Measurements from ENCODE around the gene NT5DC4.
"Not testable (repeated sequence)": the region's sequence is repeated elsewhere in the genome, so short reads cannot be mapped to it uniquely, and the experiment has no call there.

Gene NT5DC4

DNA sequence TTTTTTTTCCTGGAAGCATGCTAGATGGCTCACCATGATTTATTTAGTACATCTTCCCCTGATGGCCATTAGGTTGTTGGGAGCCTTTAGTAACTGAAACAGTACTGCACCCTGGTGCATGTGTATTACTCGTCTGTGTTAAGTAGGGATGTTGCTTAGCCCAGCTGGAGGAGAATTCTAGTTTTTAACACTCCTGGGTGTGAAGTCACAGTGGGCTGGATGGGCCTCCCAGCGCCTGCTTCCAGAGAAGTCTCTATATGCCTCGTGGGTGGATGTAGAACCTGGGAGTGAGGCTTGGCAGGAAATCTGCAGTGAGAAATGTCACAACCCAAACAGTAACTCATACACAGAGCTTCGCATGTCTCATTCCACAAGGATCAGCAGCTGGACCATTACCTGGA lies 28.9 kb upstream of the NT5DC4 start:
- Mint-ChIP-seq H3K4me3 (no peak overlapping the region), H3K9me3 (no peaks in the 10 kb centered on the region), H3K4me1 (peaks cover 36% of the 10 kb centered on the region), H3K27ac (peak overlapping the region; percentile 62), H3K36me3 (no peaks in the 10 kb centered on the region), H3K27me3 (no peaks in the 10 kb centered on the region)
- ATAC-seq = no peak

GRCh38 chr2:112692495-112692911 lies 28.3 kb upstream of the NT5DC4 start:
- no peaks in the 10 kb centered on the region for H3K36me3 Mint-ChIP-seq
- H3K9me3 Mint-ChIP-seq = no peaks in the 10 kb centered on the region
- no peak overlapping the region for H3K4me3 Mint-ChIP-seq
- H3K4me1 Mint-ChIP-seq = peaks cover 36% of the 10 kb centered on the region
- H3K27me3 Mint-ChIP-seq = no peaks in the 10 kb centered on the region
- peak overlapping the region; percentile 62 for H3K27ac Mint-ChIP-seq
- peak; percentile 80 for ATAC-seq

- Mint-ChIP-seq H3K4me1 (peaks cover 36% of the 10 kb centered on the region), H3K4me3 (no peak overlapping the region)
Observed at GRCh38 chr2:112692918-112693317, 27.9 kb upstream of the NT5DC4 start.

DNA sequence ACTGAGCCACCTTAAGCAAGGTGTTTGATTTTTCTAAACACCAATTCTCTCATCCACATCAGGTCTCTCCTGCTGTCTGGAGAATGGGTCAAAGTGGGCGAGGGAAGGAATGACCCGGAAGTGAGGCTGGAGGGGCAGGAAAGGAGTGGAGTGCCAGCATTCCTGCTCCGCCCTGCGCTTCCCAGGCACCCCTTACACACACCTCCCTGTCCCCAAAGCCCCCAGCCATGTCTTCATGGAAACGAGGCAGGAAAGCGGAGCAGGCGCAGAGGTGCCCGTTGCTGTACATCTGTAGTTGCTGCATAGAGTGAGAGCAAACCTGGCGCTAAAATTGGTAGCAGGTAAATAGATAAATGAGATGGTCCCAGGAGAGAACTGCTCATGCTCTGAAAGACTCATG lies 27.2 kb upstream of the NT5DC4 start:
- peaks cover 37% of the 10 kb centered on the region for H3K4me1 Mint-ChIP-seq
- H3K27ac Mint-ChIP-seq = peak overlapping the region; percentile 62
- no peaks in the 10 kb centered on the region for H3K9me3 Mint-ChIP-seq
- H3K36me3 Mint-ChIP-seq = no peaks in the 10 kb centered on the region
- no peak for ATAC-seq
- H3K4me3 Mint-ChIP-seq = no peak overlapping the region
- no peaks in the 10 kb centered on the region for H3K27me3 Mint-ChIP-seq

More at GRCh38 chr2:112692918-112693317, 27.9 kb upstream of the NT5DC4 start:
- no peaks in the 10 kb centered on the region for H3K36me3 Mint-ChIP-seq
- no peak for ATAC-seq
- no peaks in the 10 kb centered on the region for H3K27me3 Mint-ChIP-seq
- no peaks in the 10 kb centered on the region for H3K9me3 Mint-ChIP-seq
- peak overlapping the region; percentile 62 for H3K27ac Mint-ChIP-seq

DNA sequence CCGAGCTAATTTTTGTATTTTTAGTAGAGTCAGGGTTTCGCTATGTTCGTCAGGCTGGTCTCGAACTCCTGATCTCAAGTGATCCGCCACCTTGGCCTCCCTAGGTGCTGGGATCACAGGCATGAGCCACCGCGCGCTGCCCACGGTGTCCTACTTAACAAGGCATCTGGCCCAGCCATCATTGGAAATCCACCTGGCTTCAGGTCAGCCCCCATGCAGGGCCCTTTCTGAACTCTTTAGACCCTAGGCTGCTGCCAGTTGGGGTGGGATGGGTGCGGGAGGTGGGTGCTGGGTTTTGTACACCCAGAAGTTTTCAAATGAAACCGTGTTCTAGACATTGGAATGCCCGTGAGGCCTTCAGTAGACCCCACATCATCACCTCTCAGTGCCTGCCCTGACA lies 26.6 kb upstream of the NT5DC4 start:
- Mint-ChIP-seq H3K36me3 (no peaks in the 10 kb centered on the region), H3K4me1 (peaks cover 42% of the 10 kb centered on the region), H3K4me3 (no peak overlapping the region), H3K27ac (peak overlapping the region; percentile 62), H3K9me3 (no peaks in the 10 kb centered on the region), H3K27me3 (no peaks in the 10 kb centered on the region)
- ATAC-seq = no peak

- Mint-ChIP-seq H3K27me3 (no peaks in the 10 kb centered on the region), H3K4me3 (no peak overlapping the region), H3K36me3 (no peaks in the 10 kb centered on the region), H3K4me1 (peaks cover 42% of the 10 kb centered on the region), H3K9me3 (no peaks in the 10 kb centered on the region), H3K27ac (peak overlapping the region; percentile 83)
- ATAC-seq = no peak
Observed at GRCh38 chr2:112698834-112699515, 21.8 kb upstream of the NT5DC4 start.

GRCh38 chr2:112699984-112700667 lies 20.7 kb upstream of the NT5DC4 start:
- H3K27ac Mint-ChIP-seq = peak overlapping the region; percentile 83
- no peaks in the 10 kb centered on the region for H3K9me3 Mint-ChIP-seq
- H3K4me3 Mint-ChIP-seq = no peak overlapping the region
- peaks cover 50% of the 10 kb centered on the region for H3K4me1 Mint-ChIP-seq
- no peaks in the 10 kb centered on the region for H3K36me3 Mint-ChIP-seq
- peak; percentile 41 for ATAC-seq
- H3K27me3 Mint-ChIP-seq = no peaks in the 10 kb centered on the region

GRCh38 chr2:112701052-112701451 lies 19.8 kb upstream of the NT5DC4 start:
- Mint-ChIP-seq H3K27ac (peak overlapping the region; percentile 83), H3K27me3 (no peaks in the 10 kb centered on the region), H3K4me3 (no peak overlapping the region), H3K9me3 (no peaks in the 10 kb centered on the region), H3K4me1 (peaks cover 60% of the 10 kb centered on the region), H3K36me3 (no peaks in the 10 kb centered on the region)
- no peak for ATAC-seq

DNA sequence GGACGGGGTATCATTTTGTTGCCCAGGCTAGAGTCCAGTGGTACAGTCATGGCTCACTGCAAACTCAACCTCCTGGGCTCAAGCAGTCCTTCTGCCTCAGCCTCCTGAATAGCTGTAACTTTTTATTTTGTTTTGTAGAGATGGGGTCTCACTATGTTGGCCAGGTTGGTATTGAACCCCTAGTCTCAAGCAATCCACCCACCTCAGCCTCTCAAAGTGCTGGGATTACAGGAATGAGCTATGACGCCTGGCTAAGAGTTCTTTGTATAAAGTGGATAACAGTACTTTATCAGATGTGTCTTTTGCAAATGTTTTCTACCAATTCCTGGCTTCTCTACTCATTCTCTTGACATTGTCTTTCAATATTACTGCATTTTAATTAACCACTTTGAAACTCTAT lies 17.1 kb upstream of the NT5DC4 start:
- no peaks in the 10 kb centered on the region for H3K27me3 Mint-ChIP-seq
- H3K9me3 Mint-ChIP-seq = no peaks in the 10 kb centered on the region
- no peaks in the 10 kb centered on the region for H3K36me3 Mint-ChIP-seq
- peaks cover 83% of the 10 kb centered on the region for H3K4me1 Mint-ChIP-seq
- H3K27ac Mint-ChIP-seq = no peak overlapping the region
- H3K4me3 Mint-ChIP-seq = no peak overlapping the region
- ATAC-seq = no peak

DNA sequence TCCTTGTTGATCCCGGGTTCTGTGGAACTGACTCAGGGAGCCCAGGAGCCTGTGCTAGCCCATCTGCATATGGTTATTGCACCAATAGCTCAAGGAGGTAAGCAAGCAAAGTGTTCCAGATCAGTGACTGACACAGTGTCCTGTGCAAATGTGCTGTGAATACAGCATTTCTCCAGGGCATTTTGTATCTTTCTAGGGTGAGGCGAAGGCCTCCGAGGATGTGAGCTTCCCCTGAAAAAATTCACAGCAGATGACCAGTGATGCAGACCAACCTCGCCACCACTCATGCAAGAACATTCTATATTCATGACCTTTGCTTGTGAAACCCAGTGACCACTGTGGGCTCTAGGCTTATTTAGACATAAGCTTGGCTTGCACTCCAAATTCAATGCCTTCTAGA lies 15.2 kb upstream of the NT5DC4 start:
- Mint-ChIP-seq H3K27me3 (no peaks in the 10 kb centered on the region), H3K4me1 (peaks cover 83% of the 10 kb centered on the region), H3K36me3 (no peaks in the 10 kb centered on the region), H3K9me3 (no peaks in the 10 kb centered on the region), H3K4me3 (no peak overlapping the region), H3K27ac (peak overlapping the region; percentile 78)
- ATAC-seq = peak; percentile 44

DNA sequence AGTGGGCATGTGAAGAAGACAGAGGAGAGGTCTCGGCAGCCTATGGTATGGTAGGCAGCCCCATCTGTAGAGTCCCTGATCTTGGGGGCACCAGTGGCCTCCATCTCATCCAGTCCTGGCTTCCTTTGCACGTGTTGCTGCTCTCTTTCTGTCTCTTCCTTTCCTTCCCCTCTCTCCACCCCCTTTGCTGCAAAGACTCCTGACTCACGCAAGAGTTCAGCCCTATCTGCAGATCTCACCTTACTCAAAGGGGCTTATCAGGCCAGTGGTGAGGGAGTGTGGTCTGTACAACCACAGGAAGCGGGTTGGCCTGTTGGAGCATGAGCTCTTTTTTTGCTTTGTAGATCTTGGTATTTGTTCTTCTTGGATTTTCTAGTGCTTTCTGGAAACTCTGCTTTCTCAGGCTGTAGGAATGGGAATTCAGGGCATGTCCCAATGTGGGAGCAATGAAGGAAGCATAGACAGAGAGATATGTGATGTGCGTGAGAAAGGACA lies 14.6 kb upstream of the NT5DC4 start:
- ATAC-seq = peak; percentile 78
- H3K4me1 Mint-ChIP-seq = peaks cover 83% of the 10 kb centered on the region
- H3K36me3 Mint-ChIP-seq = no peaks in the 10 kb centered on the region
- no peaks in the 10 kb centered on the region for H3K9me3 Mint-ChIP-seq
- H3K27ac Mint-ChIP-seq = peak overlapping the region; percentile 78
- no peaks in the 10 kb centered on the region for H3K27me3 Mint-ChIP-seq
- peak overlapping the region; percentile 7 for H3K4me3 Mint-ChIP-seq

DNA sequence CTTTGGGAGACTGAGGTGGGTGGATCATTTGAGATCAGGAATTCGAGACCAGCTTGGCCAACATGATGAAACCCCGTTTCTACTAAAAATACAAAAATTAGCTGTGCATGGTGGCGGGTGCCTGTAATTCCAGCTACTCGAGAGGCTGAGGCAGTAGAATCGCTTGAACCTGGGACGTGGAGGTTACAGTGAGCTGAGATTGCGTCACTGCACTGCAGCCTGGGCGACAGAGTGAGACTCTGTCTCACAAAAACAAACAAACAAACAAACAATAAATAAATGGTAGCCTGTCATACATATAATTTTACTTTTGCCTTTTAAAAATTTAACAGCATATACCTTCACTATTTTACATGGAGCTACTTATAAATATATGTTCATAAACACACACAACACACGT lies 13.9 kb upstream of the NT5DC4 start:
- H3K27me3 Mint-ChIP-seq, H3K36me3 Mint-ChIP-seq, H3K4me3 Mint-ChIP-seq, ATAC-seq, H3K9me3 Mint-ChIP-seq: not testable (repeated sequence)
- peaks cover 79% of the 10 kb centered on the region for H3K4me1 Mint-ChIP-seq
- H3K27ac Mint-ChIP-seq = peak overlapping the region; percentile 78

DNA sequence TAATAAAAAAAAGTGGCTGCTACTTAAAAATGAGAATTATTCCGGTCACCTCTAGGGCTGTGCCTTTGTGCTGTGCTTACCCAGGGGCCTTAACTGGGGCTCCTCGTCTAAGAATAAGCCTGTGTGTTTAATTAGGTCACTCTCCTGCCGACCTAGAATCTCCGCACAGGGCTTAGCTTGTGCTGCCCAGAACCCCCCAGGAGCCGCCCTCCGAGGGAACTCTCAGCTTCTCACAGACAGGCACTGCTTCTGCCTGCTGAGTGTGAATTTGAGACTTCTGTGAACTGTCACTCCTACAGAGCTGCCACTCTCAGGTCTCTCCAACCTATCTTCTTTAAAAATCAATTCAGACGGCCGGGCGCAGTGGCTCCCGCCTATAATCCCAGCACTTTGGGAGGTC lies 11.9 kb upstream of the NT5DC4 start:
- no peak for ATAC-seq
- Mint-ChIP-seq H3K9me3 (no peaks in the 10 kb centered on the region), H3K36me3 (no peaks in the 10 kb centered on the region), H3K27ac (peak overlapping the region; percentile 46), H3K4me1 (peaks cover 90% of the 10 kb centered on the region), H3K4me3 (peak overlapping the region; percentile 25), H3K27me3 (no peaks in the 10 kb centered on the region)

- Mint-ChIP-seq H3K27ac (peak overlapping the region; percentile 46), H3K9me3 (no peaks in the 10 kb centered on the region), H3K4me3 (no peak overlapping the region), H3K36me3 (no peaks in the 10 kb centered on the region), H3K27me3 (no peaks in the 10 kb centered on the region), H3K4me1 (peaks cover 89% of the 10 kb centered on the region)
- no peak for ATAC-seq
Observed at GRCh38 chr2:112709703-112710102, 11.1 kb upstream of the NT5DC4 start.

DNA sequence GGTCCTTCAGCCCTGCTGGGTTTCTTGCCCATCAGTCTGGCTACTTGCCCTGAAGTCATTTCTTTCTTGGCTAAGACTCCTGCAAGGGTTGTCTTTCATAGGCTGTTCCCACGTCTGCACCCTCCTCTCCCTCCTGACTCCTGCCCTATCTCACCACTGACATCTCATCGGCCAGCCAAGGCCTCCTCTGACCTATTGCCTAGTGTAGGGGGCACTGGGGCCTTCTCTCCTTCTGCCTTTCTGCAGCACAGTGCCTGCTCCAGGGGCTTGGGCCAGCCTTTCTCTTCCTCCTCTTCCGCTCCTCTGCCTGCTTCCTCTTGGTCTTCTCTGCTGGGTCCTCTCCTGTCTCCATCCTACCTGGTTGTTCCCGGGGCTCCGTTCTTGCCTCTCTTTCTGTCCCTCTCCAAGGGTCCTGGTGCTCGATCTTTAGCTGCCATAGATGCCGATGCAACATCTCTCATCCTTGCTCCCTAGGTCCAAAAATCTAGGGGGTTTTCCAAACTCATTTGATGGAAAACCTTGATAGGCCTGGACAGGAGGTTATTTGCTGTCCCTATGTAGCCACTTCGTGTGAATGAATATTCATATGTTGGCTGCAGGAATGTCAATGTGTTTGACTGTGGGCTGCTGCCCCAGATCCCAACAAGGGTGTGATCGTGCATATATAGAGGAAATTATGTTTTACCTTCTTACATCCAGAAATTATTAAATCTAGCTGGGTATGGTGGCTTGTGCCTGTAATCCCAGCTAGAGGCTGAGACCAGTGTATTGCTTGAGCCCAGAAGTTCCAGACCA lies 9.7 kb upstream of the NT5DC4 start:
- no peaks in the 10 kb centered on the region for H3K27me3 Mint-ChIP-seq
- peaks cover 78% of the 10 kb centered on the region for H3K4me1 Mint-ChIP-seq
- no peak for ATAC-seq
- no peaks in the 10 kb centered on the region for H3K9me3 Mint-ChIP-seq
- no peaks in the 10 kb centered on the region for H3K36me3 Mint-ChIP-seq
- H3K27ac Mint-ChIP-seq = peak overlapping the region; percentile 46
- no peak overlapping the region for H3K4me3 Mint-ChIP-seq
